Activated naive CD8-positive, alpha-beta T cell treated with anti-CD3 and anti-CD28 coated beads, Interleukin-2, amount 10 ng/mL, durations not matched to agents 7 days and 5 days (primary cell): ENCODE measurements around the gene PYGL. TPM values are rescaled to one million over a fixed set of nuclear protein-coding genes. Genes with fewer than 3 reads are reported as not detected.
"Not testable (repeated sequence)": the region's sequence is repeated elsewhere in the genome, so short reads cannot be mapped to it uniquely, and the experiment has no call there.

Experiments used
- ATAC-seq: fragments of 150-1000 bp; cut with Tn5 transposase; one replicate; pipeline ENCODE4 v1.10.0; 2021; ENCODE audit warnings: low read depth, moderate library complexity
- POLR2A ChIA-PET: fragments of 350-600 bp; sonication (Branson Sonifier 250); formaldehyde crosslinking; loops from one replicate; lab custom pipeline; 2021; ENCODE audit warnings: antibody characterized with exemption; lab: Charles Lee
- DNase-seq: peaks from one replicate; pipeline ENCODE4 v3.0.0; 2021
- H3K27ac Mint-ChIP-seq: one replicate; pipeline ENCODE4 v1.8.0; 2022; ENCODE audit warnings: mild to moderate bottlenecking, mixed read lengths
- H3K27me3 Mint-ChIP-seq: one replicate; pipeline ENCODE4 v1.8.0; 2022; ENCODE audit warnings: mild to moderate bottlenecking, moderate library complexity, mixed read lengths
- H3K36me3 Mint-ChIP-seq: one replicate; pipeline ENCODE4 v1.8.0; 2021; ENCODE audit warnings: mild to moderate bottlenecking, mixed read lengths
- H3K4me1 Mint-ChIP-seq: one replicate; pipeline ENCODE4 v1.8.0; 2021; ENCODE audit warnings: mixed read lengths
- H3K4me3 Mint-ChIP-seq: one replicate; pipeline ENCODE4 v1.8.0; 2022; ENCODE audit warnings: mild to moderate bottlenecking, moderate library complexity, mixed read lengths
- H3K9me3 Mint-ChIP-seq: one replicate; pipeline ENCODE4 v1.8.0; 2021; ENCODE audit warnings: mixed read lengths
- total RNA-seq, 2 experiments: library from RNA; stranded (reverse); gene quantifications; one replicate each; pipeline ENCODE4 v1.2.3, GENCODE V29; 2021

The PYGL gene
- total RNA-seq, 2 experiments from 2014 or later = 0.51 to 0.72 TPM

- POLR2A ChIA-PET = no interaction called here
- Mint-ChIP-seq H3K4me1 (peaks cover 8% of the 10 kb centered on the region), H3K4me3 (peak overlapping the region; percentile 68), H3K27me3 (peaks cover 38% of the 10 kb centered on the region), H3K36me3 (no peaks in the 10 kb centered on the region), H3K27ac (no peak overlapping the region), H3K9me3 (no peaks in the 10 kb centered on the region)
- no peak for DNase-seq
- ATAC-seq = peak; percentile 13
Measured at GRCh38 chr14:50944647-50945413, 547 bp upstream of the PYGL start.

DNA sequence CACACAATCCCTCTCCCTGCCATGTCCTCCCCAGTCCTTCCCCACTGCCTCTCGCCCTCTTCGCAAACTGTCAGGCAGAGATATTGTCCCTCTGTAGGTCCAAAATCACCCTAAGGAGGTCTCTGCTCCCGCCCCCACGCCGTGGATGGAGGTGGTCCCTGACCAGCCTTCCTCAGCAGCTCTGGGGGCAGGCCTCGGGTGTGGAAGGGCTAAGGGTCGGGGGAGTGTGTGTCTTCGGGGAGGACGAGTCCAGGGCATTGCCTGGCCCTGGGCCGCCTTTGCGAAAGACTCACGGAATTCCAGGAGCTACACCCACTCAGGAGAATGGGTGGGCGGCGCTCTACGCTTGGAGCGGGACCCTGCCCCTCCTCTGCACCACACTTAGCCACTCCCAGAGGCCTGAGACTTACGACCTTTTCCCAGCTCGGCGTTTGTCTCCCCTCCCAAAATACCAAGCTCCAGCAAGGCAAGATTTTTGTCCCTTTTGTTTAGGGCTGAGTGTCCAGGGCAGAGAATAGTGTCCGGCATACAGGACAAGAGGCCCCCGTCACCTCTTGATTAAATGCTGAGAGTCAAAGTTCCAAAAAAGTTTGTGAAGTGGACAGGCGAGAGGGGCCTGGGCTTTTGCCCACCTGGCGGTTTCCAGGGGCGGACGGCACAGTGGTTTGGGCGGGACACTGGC is 881 bp downstream of the PYGL start:
- no peak overlapping the region for H3K27ac Mint-ChIP-seq
- POLR2A ChIA-PET = no interaction called here
- ATAC-seq = no peak
- no peak for DNase-seq
- peaks cover 8% of the 10 kb centered on the region for H3K4me1 Mint-ChIP-seq
- peak overlapping the region; percentile 67 for H3K4me3 Mint-ChIP-seq
- H3K9me3 Mint-ChIP-seq = no peaks in the 10 kb centered on the region
- H3K27me3 Mint-ChIP-seq = peaks cover 40% of the 10 kb centered on the region
- H3K36me3 Mint-ChIP-seq = no peaks in the 10 kb centered on the region

DNA sequence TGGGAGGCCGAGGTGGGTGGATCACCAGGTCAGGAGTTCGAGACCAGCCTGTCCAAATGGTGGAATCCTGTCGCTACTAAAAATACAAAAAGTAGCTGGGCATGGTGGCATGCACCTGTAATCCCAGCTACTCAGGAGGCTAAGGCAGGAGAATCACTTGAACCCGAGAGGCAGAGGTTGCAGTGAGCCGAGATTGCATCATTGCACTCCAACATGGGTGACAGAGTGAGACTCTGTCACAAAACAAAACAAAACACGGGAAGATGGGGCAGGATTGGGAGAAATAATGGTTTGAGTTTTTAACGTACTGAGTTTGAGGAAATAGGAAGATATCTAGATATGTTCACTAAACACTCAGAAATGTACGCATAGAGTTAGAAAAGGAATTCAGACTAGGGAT is 2.6 kb downstream of the PYGL start:
- not testable (repeated sequence) for H3K36me3 Mint-ChIP-seq, ATAC-seq, H3K9me3 Mint-ChIP-seq, H3K4me3 Mint-ChIP-seq, DNase-seq, H3K4me1 Mint-ChIP-seq, H3K27ac Mint-ChIP-seq
- POLR2A ChIA-PET = interaction anchor here (0.6 kb wide), 1 partner anchor 1277 kb away, joined by 3 read pairs; no protein-coding TSS in a partner anchor
- peaks cover 44% of the 10 kb centered on the region for H3K27me3 Mint-ChIP-seq

GRCh38 chr14:50941151-50941550 is 3.1 kb downstream of the PYGL start:
- ATAC-seq (no peak), DNase-seq (no peak)
- no peaks in the 10 kb centered on the region for H3K9me3 Mint-ChIP-seq
- H3K27me3 Mint-ChIP-seq = peaks cover 44% of the 10 kb centered on the region
- no peaks in the 10 kb centered on the region for H3K36me3 Mint-ChIP-seq
- H3K4me1 Mint-ChIP-seq = peaks cover 8% of the 10 kb centered on the region
- no peak overlapping the region for H3K4me3 Mint-ChIP-seq
- H3K27ac Mint-ChIP-seq = no peak overlapping the region
- POLR2A ChIA-PET = no interaction called here

- no peaks in the 10 kb centered on the region for H3K36me3 Mint-ChIP-seq
- H3K27me3 Mint-ChIP-seq = peaks cover 30% of the 10 kb centered on the region
- ATAC-seq = no peak
- H3K27ac Mint-ChIP-seq = no peak overlapping the region
- no peaks in the 10 kb centered on the region for H3K9me3 Mint-ChIP-seq
- no peak for DNase-seq
- POLR2A ChIA-PET = no interaction called here
- H3K4me3 Mint-ChIP-seq = no peak overlapping the region
- no peaks in the 10 kb centered on the region for H3K4me1 Mint-ChIP-seq
Measured at GRCh38 chr14:50937800-50938199, 6.5 kb downstream of the PYGL start.

- no peaks in the 10 kb centered on the region for H3K9me3 Mint-ChIP-seq
- H3K36me3 Mint-ChIP-seq = no peaks in the 10 kb centered on the region
- POLR2A ChIA-PET = no interaction called here
- H3K27me3 Mint-ChIP-seq = peaks cover 26% of the 10 kb centered on the region
- no peak overlapping the region for H3K27ac Mint-ChIP-seq
- ATAC-seq (no peak), DNase-seq (no peak)
- no peaks in the 10 kb centered on the region for H3K4me1 Mint-ChIP-seq
- no peak overlapping the region for H3K4me3 Mint-ChIP-seq
Measured at GRCh38 chr14:50937325-50937724, 7.0 kb downstream of the PYGL start.

- Mint-ChIP-seq H3K4me1 (no peaks in the 10 kb centered on the region), H3K9me3 (no peaks in the 10 kb centered on the region), H3K36me3 (no peaks in the 10 kb centered on the region), H3K27me3 (peaks cover 24% of the 10 kb centered on the region), H3K27ac (no peak overlapping the region), H3K4me3 (no peak overlapping the region)
- POLR2A ChIA-PET = no interaction called here
- ATAC-seq (no peak), DNase-seq (no peak)
Measured at GRCh38 chr14:50936882-50937281, 7.4 kb downstream of the PYGL start.

- ATAC-seq (no peak), DNase-seq (no peak)
- Mint-ChIP-seq H3K27ac (no peak overlapping the region), H3K9me3 (no peaks in the 10 kb centered on the region), H3K4me3 (no peak overlapping the region), H3K4me1 (no peaks in the 10 kb centered on the region), H3K36me3 (no peaks in the 10 kb centered on the region), H3K27me3 (peaks cover 21% of the 10 kb centered on the region)
- POLR2A ChIA-PET = no interaction called here
Measured at GRCh38 chr14:50936016-50936340, 8.3 kb downstream of the PYGL start.

DNA sequence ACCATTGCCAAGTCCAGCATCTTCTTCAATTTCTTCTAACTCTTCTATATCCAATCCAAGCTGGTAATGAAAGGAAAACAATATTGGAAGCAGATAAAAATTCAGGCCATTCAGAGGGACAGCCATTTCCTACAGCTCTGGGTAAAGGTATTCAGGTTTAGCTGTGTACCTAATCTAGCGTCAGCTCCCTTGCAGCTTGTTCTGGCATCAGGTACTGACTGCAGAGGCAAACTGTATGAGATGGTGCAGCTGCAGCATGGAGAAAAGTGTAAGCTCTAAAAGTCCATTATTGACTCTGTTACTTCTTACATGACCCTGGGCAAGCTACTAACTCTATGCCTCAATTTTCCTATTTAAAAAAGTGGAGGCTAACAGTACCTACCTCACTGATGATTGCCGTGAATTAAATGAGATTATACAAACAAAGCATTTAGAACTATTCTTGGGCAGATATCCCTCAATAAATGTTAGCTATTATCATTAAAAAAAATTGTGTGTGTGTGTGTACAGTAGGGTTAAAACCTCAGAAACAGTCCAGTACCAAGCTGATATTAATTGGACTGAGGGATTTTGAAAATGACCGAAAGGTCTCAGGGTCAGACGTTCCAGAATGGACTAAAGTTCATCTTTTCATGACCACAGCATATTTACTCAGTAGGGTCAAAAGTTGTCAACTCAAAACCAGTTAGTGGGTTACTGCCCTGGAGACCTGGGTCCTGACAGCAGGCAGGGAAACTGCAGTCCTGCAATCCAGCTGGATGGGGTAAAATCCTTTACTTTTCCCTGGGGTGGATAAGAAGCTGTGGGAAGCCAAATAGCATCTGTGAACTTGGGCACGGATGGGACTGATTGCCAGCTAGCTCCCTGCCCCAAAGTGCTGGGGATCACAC is 8.9 kb downstream of the PYGL start:
- DNase-seq = no peak

GRCh38 chr14:50932592-50933495 is 11.4 kb downstream of the PYGL start:
- ATAC-seq = no peak
- POLR2A ChIA-PET = no interaction called here
- peaks cover 18% of the 10 kb centered on the region for H3K27me3 Mint-ChIP-seq
- no peak overlapping the region for H3K4me3 Mint-ChIP-seq
- DNase-seq = no peak
- H3K4me1 Mint-ChIP-seq = no peaks in the 10 kb centered on the region
- no peaks in the 10 kb centered on the region for H3K36me3 Mint-ChIP-seq
- no peak overlapping the region for H3K27ac Mint-ChIP-seq
- H3K9me3 Mint-ChIP-seq = no peaks in the 10 kb centered on the region

More for the DNA sequence above, 8.9 kb downstream of the PYGL start:
- no peak for ATAC-seq
- Mint-ChIP-seq H3K36me3 (no peaks in the 10 kb centered on the region), H3K27ac (no peak overlapping the region), H3K4me3 (no peak overlapping the region), H3K9me3 (no peaks in the 10 kb centered on the region), H3K27me3 (peaks cover 22% of the 10 kb centered on the region), H3K4me1 (no peaks in the 10 kb centered on the region)
- POLR2A ChIA-PET = no interaction called here

GRCh38 chr14:50932156-50932555 is 12.1 kb downstream of the PYGL start:
- no peak for ATAC-seq
- no peak for DNase-seq
- Mint-ChIP-seq H3K36me3 (no peaks in the 10 kb centered on the region), H3K4me3 (no peak overlapping the region), H3K4me1 (no peaks in the 10 kb centered on the region), H3K27ac (no peak overlapping the region), H3K9me3 (no peaks in the 10 kb centered on the region), H3K27me3 (peaks cover 14% of the 10 kb centered on the region)
- POLR2A ChIA-PET = no interaction called here

DNA sequence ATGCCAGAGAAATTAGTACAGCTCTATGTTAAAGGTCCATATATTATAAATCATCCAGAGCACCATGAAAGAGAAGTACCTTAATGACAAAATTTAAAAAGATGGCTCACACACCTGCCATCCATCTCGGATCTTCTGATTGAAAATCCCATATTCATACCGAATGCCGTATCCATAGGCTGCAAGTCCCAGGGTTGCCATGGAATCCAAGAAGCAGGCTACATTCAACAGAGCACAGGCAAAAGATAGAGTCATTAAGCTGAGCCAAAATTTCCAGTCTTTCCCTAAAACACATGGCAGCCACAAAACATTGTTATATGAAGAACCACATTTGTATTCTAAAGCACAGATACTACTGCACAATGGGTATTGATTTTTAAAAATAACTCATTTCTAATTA is 12.7 kb downstream of the PYGL start:
- Mint-ChIP-seq H3K36me3 (no peaks in the 10 kb centered on the region), H3K4me3 (no peak overlapping the region), H3K27me3 (peaks cover 14% of the 10 kb centered on the region), H3K4me1 (peaks cover 1% of the 10 kb centered on the region), H3K27ac (no peak overlapping the region), H3K9me3 (no peaks in the 10 kb centered on the region)
- no peak for DNase-seq
- POLR2A ChIA-PET = no interaction called here
- ATAC-seq = no peak

DNA sequence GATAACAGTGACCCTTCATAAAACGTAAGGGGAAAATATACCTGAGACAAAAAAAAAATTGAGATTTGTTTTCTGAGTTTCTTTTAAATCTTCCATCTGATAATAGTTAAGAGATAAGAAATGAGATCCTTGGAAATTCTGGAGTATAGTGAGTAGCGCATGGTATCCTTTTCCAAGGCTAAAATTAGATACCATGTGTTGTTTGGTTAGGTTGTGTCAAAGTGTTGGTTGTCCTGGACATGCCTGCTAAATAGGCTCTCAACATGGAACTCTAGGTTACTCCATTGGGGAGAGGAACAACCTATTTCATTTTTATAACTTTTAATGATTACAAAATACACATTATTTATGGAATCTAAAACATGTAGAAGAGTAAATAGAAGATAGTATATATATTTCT is 14.8 kb downstream of the PYGL start:
- H3K27ac Mint-ChIP-seq = no peak overlapping the region
- no peak for ATAC-seq
- peaks cover 14% of the 10 kb centered on the region for H3K27me3 Mint-ChIP-seq
- POLR2A ChIA-PET = no interaction called here
- no peak for DNase-seq
- no peaks in the 10 kb centered on the region for H3K9me3 Mint-ChIP-seq
- peaks cover 1% of the 10 kb centered on the region for H3K4me1 Mint-ChIP-seq
- H3K36me3 Mint-ChIP-seq = no peaks in the 10 kb centered on the region
- no peak overlapping the region for H3K4me3 Mint-ChIP-seq
